GM23338 (cell line): ENCODE data around the gene BTNL9.

Experiments
- CREB1 ChIP-seq: fragments of 250-450 bp; sonication (Bioruptor Pico); IDR thresholded peaks from 2 replicates; pipeline ENCODE4 v1.5.0; 2020; ENCODE audit warnings: low read depth, mild to moderate bottlenecking, moderate library complexity
- CTCF ChIP-seq, 2 experiments: fragments of 200-600 bp in 1 of 2; sonication (generic) in 1 of 2; conservative IDR thresholded peaks; 2 replicates each; pipeline versions ENCODE4 v1.5.1 to v1.6.1; 2016 to 2017; ENCODE audit warnings: antibody characterized with exemption in 2 of 2, low read depth in 2 of 2, mild to moderate bottlenecking in 2 of 2, moderate library complexity in 1 of 2
- EZH2 ChIP-seq: fragments of 200-600 bp; sonication (generic); IDR thresholded peaks from one replicate; pipeline ENCODE4 v1.8.0; 2017; ENCODE audit warnings: antibody characterized with exemption, mild to moderate bottlenecking, low read depth; ENCODE audit not compliant: unreplicated experiment
- POLR2AphosphoS5 ChIP-seq: IDR thresholded peaks from 2 replicates; pipeline ENCODE4 v1.6.1; 2016; ENCODE audit warnings: antibody characterized with exemption, low read depth
- REST ChIP-seq: IDR thresholded peaks from one replicate; pipeline ENCODE4 v1.6.1; 2018; ENCODE audit warnings: antibody characterized with exemption; ENCODE audit not compliant: unreplicated experiment
- STAT1 ChIP-seq: IDR thresholded peaks from one replicate; pipeline ENCODE4 v1.6.1; 2016; ENCODE audit warnings: antibody characterized with exemption; ENCODE audit not compliant: unreplicated experiment

- no peak for TF ChIP-seq CTCF (conservative IDR thresholded peaks at IDR 0.05; ENCODE audit: low read depth in 2 of 2)
- TF ChIP-seq POLR2AphosphoS5 = no peak
- no peak for TF ChIP-seq REST
- no peak for TF ChIP-seq STAT1
- no peak for TF ChIP-seq EZH2
- no peak for TF ChIP-seq CREB1 (CRISPR knock-in tag)
Observed at GRCh38 chr5:181035991-181036815, 3.9 kb upstream of the BTNL9 start.
